Frontal cortex (tissue), 4 donors: ENCODE results near the gene NPR2. TPM values are rescaled to one million over a fixed set of nuclear protein-coding genes. Genes with fewer than 3 reads are reported as not detected.

Experiments
- DNase-seq, 2 donors: peaks; one replicate each; pipeline ENCODE4 v3.0.0; 2012; ENCODE audit warnings: low spot score in 2 of 2
- FAIRE-seq: peaks from 2 replicates; lab custom pipeline; 2012; peaks lifted over from hg19 to GRCh38; lab: Jason Lieb, UNC
- total RNA-seq: library from RNA; depleted of rRNA; stranded (reverse); fragments of >200 nt; gene quantifications from one replicate; pipeline ENCODE4 v1.2.3, GENCODE V29; 2014
- donor health status: control.
- donor health status: control.
- donor health status: control.

Gene NPR2
- total RNA-seq, 1 donor from 2014 or later, result 11.0 TPM

- FAIRE-seq, result no peak
Observed at GRCh38 chr9:35797311-35798109, 6.1 kb downstream of the NPR2 start.

GRCh38 chr9:35798658-35799374 is 7.4 kb downstream of the NPR2 start:
- FAIRE-seq, result no peak

More at GRCh38 chr9:35797311-35798109, 6.1 kb downstream of the NPR2 start:
- no peak for DNase-seq

GRCh38 chr9:35800530-35800929 is 9.1 kb downstream of the NPR2 start:
- DNase-seq, result no peak
- no peak for FAIRE-seq

More at GRCh38 chr9:35798658-35799374, 7.4 kb downstream of the NPR2 start:
- no peak for DNase-seq

GRCh38 chr9:35801328-35802128 is 10.1 kb downstream of the NPR2 start:
- DNase-seq, result no peak
- no peak for FAIRE-seq

GRCh38 chr9:35806101-35806500 is 14.7 kb downstream of the NPR2 start:
- FAIRE-seq, result no peak

GRCh38 chr9:35808433-35808832 is 17.0 kb downstream of the NPR2 start:
- FAIRE-seq (no peak), DNase-seq (no peak)

More at GRCh38 chr9:35806101-35806500, 14.7 kb downstream of the NPR2 start:
- no peak for DNase-seq

- no peak for FAIRE-seq
- no peak for DNase-seq
Observed at GRCh38 chr9:35810122-35810521, 18.7 kb downstream of the NPR2 start.

GRCh38 chr9:35811381-35812024 is 20.1 kb downstream of the NPR2 start:
- no peak for DNase-seq
- no peak for FAIRE-seq

- FAIRE-seq (no peak), DNase-seq (peak; percentile 75 to 88)
Observed at GRCh38 chr9:35812025-35812602, 20.7 kb downstream of the NPR2 start, which contains the start of gene SPAG8. Gene SPAG8 (minus strand): TSS chr9:35812262. CDS start chr9:35812147, 115 bp downstream.

- FAIRE-seq, result no peak
- no peak for DNase-seq
Observed at GRCh38 chr9:35813434-35814105, 22.2 kb downstream of the NPR2 start.

- DNase-seq (peak; percentile 47), FAIRE-seq (no peak)
Observed at GRCh38 chr9:35814106-35814840, 22.9 kb downstream of the NPR2 start.

- peak; percentile 90 to 92 for DNase-seq
- FAIRE-seq, result peak; percentile 74
Observed at GRCh38 chr9:35814841-35815543, 23.6 kb downstream of the NPR2 start, which contains the start of gene HINT2. Gene HINT2 (minus strand): TSS chr9:35815042. CDS start chr9:35814979, 63 bp downstream.

GRCh38 chr9:35816708-35817107 is 25.3 kb downstream of the NPR2 start:
- FAIRE-seq (no peak), DNase-seq (no peak)

GRCh38 chr9:35818341-35818740 is 26.9 kb downstream of the NPR2 start:
- no peak for DNase-seq
- FAIRE-seq, result no peak

- FAIRE-seq, result no peak
Observed at GRCh38 chr9:35820076-35820475, 28.7 kb downstream of the NPR2 start.

GRCh38 chr9:35822926-35823325 is 31.5 kb downstream of the NPR2 start:
- FAIRE-seq (no peak), DNase-seq (no peak)

More at GRCh38 chr9:35820076-35820475, 28.7 kb downstream of the NPR2 start:
- DNase-seq, result no peak

- FAIRE-seq (no peak), DNase-seq (peak in 1 of 2 donors; percentile 47)
Observed at GRCh38 chr9:35826071-35826701, 34.8 kb downstream of the NPR2 start.
